GM18511 (cell line): ENCODE data around the gene E2F2.
"Not testable (repeated sequence)": the region's sequence is repeated elsewhere in the genome, so short reads cannot be mapped to it uniquely, and the experiment has no call there.

ENCODE experiments used
- ATAC-seq: cut with Tn5 transposase; IDR thresholded peaks from one replicate; pipeline ENCODE4 v1.9.1; 2021; ENCODE audit warnings: mild to moderate bottlenecking, moderate library complexity; ENCODE audit not compliant: unreplicated experiment

E2F2 gene

GRCh38 chr1:23525558-23526250, 5.3 kb downstream of the E2F2 start:
- ATAC-seq, result no peak

DNA sequence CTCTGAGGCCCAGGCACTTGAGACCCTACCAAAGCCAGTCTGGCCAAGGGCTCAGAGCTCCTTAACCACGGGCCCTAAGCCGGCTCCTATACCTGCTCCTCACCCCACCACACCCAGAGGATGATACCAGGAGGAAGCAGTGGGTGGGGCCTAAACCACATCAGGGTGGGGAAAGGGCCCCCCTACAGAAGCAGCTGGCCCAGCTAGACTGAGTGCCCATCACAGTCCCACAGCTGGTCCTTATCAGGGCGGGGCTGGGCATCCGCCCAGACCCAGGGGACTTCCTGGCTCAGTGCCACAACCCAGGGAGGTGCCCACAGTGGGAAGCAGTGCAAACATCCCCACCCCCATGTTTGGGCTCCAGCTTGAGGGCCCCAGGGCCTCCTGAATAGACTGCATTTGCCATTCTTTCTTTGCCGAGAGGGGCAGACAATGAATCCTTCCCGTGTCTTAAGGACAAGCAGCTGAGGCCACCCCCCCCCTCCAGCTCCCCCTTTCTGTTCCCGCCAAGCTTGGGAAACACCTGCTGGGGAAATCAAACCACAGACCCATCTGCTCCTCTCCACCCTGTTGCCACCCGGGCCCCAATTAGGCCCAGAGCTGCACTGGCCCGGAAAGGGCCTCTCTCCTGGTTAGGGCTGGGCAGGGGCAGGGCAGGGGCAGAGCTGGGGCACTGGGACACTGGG, 6.2 kb downstream of the E2F2 start:
- no peak for ATAC-seq

- no peak for ATAC-seq
These were observed 6.9 kb downstream of the E2F2 start for GRCh38 chr1:23524163-23524562.

GRCh38 chr1:23522244-23522982, 8.6 kb downstream of the E2F2 start:
- ATAC-seq, result no peak

GRCh38 chr1:23521588-23521987, 9.4 kb downstream of the E2F2 start:
- no peak for ATAC-seq

DNA sequence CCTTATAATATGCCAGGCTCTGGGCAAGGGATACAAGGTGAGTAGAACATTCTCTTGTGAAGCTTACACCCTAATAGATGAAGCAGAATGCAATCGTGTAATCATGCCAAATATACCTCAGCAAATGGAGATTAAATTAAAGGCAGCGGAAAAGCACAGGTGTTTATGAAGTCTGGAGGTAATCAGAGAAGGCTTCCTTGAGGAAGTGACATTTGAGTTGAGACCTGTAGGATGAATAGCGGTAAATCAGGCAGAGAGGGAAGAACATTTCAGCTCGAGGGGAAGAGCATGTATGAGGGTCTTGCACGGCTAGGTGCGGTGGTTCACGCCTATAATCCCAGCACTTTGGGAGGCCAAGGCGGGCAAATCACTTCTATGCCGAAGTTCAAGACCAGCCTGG, 13.5 kb downstream of the E2F2 start:
- ATAC-seq, result no peak

DNA sequence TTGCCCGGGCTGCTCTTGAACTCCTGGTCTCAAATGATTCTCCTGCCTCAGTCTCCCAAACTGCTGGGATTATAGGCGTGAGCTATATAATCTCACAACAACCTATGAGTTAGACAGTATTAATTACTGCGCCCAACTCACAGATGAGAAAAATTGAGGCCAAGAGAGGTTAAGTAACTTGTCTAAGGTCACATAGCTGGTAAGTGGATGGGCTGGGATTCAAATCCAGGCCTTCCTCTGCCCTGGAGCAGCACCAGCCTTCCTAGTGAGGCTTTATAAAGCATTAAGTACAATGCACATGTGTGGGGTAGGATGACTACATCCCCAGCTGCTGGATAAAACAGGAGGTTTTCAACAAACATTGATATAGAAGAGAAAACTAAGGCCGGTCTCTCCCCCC, 15.1 kb downstream of the E2F2 start:
- ATAC-seq, result no peak

DNA sequence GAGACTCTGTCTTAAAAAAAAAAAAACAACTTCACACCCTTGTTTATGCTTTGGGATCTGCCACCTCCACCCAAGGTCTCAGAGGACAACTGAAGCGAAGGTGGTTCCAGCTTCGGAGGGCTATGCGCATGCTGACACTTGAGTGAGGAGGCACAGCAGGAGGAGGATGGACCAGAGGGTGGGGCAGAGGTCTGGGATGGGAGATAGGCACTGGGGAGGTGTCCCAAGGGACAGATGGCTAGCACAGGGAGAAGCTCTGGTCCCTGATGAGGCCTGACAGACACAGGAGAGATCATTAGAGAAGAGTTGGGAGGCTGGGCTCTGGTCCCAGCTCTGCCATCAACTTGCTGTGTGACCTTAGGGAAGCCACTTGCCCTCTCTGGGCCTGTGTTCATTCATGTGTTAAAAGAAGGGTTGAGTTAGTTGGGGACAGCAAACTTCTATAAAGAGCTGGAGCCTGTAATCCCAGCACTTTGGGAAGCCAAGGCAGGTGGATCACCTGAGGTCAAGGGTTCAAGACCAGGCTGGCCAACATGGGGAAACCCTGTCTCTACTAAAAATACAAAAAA, 16.8 kb downstream of the E2F2 start:
- ATAC-seq, result no peak

GRCh38 chr1:23509896-23510295, 21.1 kb downstream of the E2F2 start:
- no peak for ATAC-seq

- no peak for ATAC-seq
These were observed 24.5 kb downstream of the E2F2 start for GRCh38 chr1:23506376-23507107.

DNA sequence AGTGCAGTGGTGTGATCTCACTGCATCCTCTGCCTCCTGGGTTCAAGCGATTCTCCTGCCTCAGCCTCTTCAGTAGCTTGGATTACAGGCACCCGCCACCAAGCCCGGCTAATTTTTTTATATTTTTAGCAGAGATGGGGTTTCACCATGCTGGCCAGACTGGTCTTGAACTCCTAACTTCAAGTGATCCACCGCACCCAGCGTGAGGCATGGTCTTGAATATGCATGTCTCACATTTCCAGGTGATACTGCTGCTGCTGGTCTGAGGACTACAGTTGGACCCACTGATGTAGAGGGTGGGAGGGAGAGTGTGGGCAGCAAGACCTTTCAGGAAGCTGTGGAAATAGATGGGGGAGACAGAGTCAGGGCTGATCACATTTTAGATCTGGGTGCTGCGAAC, 25.2 kb downstream of the E2F2 start:
- ATAC-seq, result no peak

GRCh38 chr1:23504156-23504555, 26.9 kb downstream of the E2F2 start:
- ATAC-seq, result not testable (repeated sequence)

GRCh38 chr1:23502951-23503350, 28.1 kb downstream of the E2F2 start:
- no peak for ATAC-seq

- ATAC-seq, result no peak
These were observed 30.6 kb downstream of the E2F2 start for GRCh38 chr1:23500466-23500865.

GRCh38 chr1:23497777-23498439, 33.1 kb downstream of the E2F2 start:
- no peak for ATAC-seq

GRCh38 chr1:23496490-23497181, 34.4 kb downstream of the E2F2 start:
- ATAC-seq, result no peak

DNA sequence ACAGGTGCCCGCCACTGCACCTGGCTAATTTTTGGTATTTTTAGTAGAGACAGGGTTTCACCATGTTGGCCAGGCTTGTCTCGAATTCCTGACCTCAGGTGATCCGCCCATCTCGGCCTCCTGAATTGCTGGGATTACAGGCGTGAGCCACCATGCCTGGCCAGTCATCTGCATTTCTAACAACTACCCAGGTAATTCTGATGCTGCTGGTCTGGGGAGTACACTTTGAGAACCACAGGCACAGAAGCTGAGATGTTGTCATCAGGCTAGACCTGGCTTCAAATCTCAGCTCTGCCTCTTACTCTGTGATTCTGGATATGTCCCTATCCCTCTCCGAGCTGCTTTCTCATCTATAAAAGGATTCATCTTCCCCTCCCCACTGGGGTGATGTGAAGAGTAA, 36.2 kb downstream of the E2F2 start:
- not testable (repeated sequence) for ATAC-seq

GRCh38 chr1:23492776-23493175, 38.3 kb downstream of the E2F2 start:
- ATAC-seq, result not testable (repeated sequence)

DNA sequence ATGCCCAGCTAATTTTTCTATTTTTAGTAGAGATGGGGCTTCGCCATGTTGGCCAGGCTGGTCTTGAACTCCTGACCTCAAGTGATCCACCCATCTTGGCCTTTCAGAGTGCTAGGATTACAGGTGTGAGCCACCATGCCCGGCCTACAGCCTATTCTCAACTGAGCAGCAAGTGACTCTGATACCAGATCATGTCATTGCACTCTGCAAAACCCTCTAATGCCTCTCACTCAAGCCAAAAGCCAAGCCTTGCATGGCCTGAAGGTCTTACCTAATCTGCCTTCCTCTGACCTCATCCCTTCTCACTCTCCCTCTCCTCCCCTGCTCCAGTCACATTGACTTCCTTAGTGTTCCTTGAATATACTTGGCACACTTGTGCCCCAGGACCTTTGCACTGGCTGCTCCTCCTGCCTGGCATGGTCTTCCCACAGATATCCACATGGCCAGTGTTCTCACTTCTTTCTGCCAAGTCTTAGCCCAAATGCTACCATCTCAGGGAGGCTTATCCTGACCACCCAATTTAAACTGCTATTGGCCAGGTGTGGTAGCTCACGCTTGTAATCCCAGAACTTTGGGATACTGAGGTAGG, 38.8 kb downstream of the E2F2 start:
- ATAC-seq, result no peak
